Gastrocnemius medialis (tissue), 4 donors: ENCODE data around the gene RGCC.

ENCODE experiments used
- POLR2A ChIP-seq, 2 donors: fragments of 450-650 bp; IDR thresholded peaks; one replicate each; pipeline ENCODE4 v1.6.1; 2017; ENCODE audit warnings: antibody characterized with exemption in 2 of 2, mild to moderate bottlenecking in 2 of 2, moderate library complexity in 2 of 2
- TF ChIP-seq, protein P1 (sequence below), 5 experiments: fragments of 450-650 bp in 3 of 5; fragments of 200-600 bp in 2 of 5; sonication (generic) in 2 of 5; IDR thresholded peaks in 4 of 5; conservative IDR thresholded peaks in 1 of 5; 1 replicate in 4 of 5; 2 replicates in 1 of 5; pipeline ENCODE4 v1.5.1; 2016 to 2019; ENCODE audit warnings: antibody characterized with exemption in 5 of 5, mild to moderate bottlenecking in 3 of 5, moderate library complexity in 3 of 5

DNA sequence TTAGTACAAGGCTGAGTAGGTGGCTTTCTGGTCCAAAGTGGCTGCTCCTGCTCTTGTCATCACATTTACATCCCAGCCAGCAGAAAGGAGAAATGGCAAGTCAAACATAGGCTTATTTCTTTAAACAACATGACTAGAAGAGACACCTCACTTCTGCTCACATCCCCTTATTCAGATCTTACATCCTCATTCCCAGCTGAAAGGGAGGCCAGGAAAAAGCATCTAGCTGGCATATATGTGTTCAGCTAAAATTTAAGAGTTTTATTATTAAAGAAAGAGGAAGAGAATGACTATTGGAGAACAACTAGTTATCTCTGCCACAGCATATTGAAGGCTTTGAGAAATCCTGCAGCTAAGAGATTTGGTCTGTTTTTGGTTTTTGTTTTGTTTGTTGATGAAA is 34.1 kb downstream of the RGCC start:
- TF ChIP-seq, protein P1, sequence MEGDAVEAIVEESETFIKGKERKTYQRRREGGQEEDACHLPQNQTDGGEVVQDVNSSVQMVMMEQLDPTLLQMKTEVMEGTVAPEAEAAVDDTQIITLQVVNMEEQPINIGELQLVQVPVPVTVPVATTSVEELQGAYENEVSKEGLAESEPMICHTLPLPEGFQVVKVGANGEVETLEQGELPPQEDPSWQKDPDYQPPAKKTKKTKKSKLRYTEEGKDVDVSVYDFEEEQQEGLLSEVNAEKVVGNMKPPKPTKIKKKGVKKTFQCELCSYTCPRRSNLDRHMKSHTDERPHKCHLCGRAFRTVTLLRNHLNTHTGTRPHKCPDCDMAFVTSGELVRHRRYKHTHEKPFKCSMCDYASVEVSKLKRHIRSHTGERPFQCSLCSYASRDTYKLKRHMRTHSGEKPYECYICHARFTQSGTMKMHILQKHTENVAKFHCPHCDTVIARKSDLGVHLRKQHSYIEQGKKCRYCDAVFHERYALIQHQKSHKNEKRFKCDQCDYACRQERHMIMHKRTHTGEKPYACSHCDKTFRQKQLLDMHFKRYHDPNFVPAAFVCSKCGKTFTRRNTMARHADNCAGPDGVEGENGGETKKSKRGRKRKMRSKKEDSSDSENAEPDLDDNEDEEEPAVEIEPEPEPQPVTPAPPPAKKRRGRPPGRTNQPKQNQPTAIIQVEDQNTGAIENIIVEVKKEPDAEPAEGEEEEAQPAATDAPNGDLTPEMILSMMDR (IDR thresholded peaks at IDR 0.05 in 4 of 5, conservative IDR thresholded peaks at IDR 0.05 in 1 of 5), result no peak
- no peak for TF ChIP-seq POLR2A (IDR thresholded peaks at IDR 0.05)
